Cerebellar cortex (tissue), 1 donor: ENCODE results near the gene CTXN1.
"Not testable (repeated sequence)": the region's sequence is repeated elsewhere in the genome, so short reads cannot be mapped to it uniquely, and the experiment has no call there.

ENCODE experiments used
- DNase-seq: peaks from one replicate; pipeline ENCODE4 v3.0.0-alpha.2; 2015; ENCODE audit warnings: low spot score

Gene CTXN1

GRCh38 chr19:7900401-7900870 lies 25.5 kb downstream of the CTXN1 start:
- no peak for DNase-seq

- DNase-seq, result no peak
Observed at GRCh38 chr19:7899751-7900378, 26.1 kb downstream of the CTXN1 start.

GRCh38 chr19:7898967-7899366 lies 27.0 kb downstream of the CTXN1 start:
- DNase-seq, result no peak

GRCh38 chr19:7897292-7897691 lies 28.6 kb downstream of the CTXN1 start:
- DNase-seq, result no peak

GRCh38 chr19:7895565-7895964 lies 30.4 kb downstream of the CTXN1 start:
- no peak for DNase-seq

- DNase-seq, result no peak
Observed at GRCh38 chr19:7894612-7895309, 31.2 kb downstream of the CTXN1 start.

GRCh38 chr19:7893362-7894101 lies 32.4 kb downstream of the CTXN1 start:
- not testable (repeated sequence) for DNase-seq

- no peak for DNase-seq
Observed at GRCh38 chr19:7888826-7889217, 37.1 kb downstream of the CTXN1 start.

GRCh38 chr19:7888145-7888825 lies 37.6 kb downstream of the CTXN1 start, which contains the start of gene LRRC8E:
LRRC8E (plus strand) TSS chr19:7888510; CDS start chr19:7895604, 7,094 bp downstream.
- no peak for DNase-seq

GRCh38 chr19:7887408-7888144 lies 38.4 kb downstream of the CTXN1 start:
- no peak for DNase-seq

GRCh38 chr19:7885818-7886217 lies 40.1 kb downstream of the CTXN1 start:
- DNase-seq, result no peak

GRCh38 chr19:7883796-7884570 lies 42.0 kb downstream of the CTXN1 start:
- no peak for DNase-seq

- DNase-seq, result no peak
Observed at GRCh38 chr19:7883105-7883504, 42.8 kb downstream of the CTXN1 start.

GRCh38 chr19:7881910-7882309 lies 44.0 kb downstream of the CTXN1 start:
- DNase-seq, result no peak

GRCh38 chr19:7879836-7880235 lies 46.1 kb downstream of the CTXN1 start:
- no peak for DNase-seq

GRCh38 chr19:7879111-7879807 lies 46.7 kb downstream of the CTXN1 start:
- DNase-seq, result no peak

- no peak for DNase-seq
Observed at GRCh38 chr19:7877249-7877836, 48.6 kb downstream of the CTXN1 start.

- DNase-seq, result no peak
Observed at GRCh38 chr19:7874897-7875273, 51.0 kb downstream of the CTXN1 start.
